GM18520 (cell line): Measurements from ENCODE around the gene PTBP3.

Source experiments
- ATAC-seq: cut with Tn5 transposase; IDR thresholded peaks from one replicate; pipeline ENCODE4 v1.9.1; 2021; ENCODE audit not compliant: unreplicated experiment

PTBP3 gene

DNA sequence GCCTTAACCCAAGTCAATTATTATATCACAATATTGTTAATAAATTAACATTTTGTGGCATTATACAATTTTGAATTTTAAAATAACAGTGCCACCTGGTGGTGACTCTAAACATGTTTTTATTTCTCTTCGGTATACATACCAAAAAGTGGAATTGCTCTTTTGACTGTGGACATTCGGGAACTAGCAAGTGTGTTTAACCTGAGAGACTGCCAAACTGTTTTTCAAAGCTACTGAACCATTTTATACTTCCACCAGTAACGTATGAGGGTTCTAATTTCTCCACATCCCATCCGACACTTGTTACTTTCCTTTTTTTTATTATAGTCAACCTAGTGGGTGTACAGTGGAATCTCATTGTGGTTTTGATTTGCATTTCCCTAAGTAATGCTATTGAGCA lies 28.2 kb upstream of the PTBP3 start:
- no peak for ATAC-seq

DNA sequence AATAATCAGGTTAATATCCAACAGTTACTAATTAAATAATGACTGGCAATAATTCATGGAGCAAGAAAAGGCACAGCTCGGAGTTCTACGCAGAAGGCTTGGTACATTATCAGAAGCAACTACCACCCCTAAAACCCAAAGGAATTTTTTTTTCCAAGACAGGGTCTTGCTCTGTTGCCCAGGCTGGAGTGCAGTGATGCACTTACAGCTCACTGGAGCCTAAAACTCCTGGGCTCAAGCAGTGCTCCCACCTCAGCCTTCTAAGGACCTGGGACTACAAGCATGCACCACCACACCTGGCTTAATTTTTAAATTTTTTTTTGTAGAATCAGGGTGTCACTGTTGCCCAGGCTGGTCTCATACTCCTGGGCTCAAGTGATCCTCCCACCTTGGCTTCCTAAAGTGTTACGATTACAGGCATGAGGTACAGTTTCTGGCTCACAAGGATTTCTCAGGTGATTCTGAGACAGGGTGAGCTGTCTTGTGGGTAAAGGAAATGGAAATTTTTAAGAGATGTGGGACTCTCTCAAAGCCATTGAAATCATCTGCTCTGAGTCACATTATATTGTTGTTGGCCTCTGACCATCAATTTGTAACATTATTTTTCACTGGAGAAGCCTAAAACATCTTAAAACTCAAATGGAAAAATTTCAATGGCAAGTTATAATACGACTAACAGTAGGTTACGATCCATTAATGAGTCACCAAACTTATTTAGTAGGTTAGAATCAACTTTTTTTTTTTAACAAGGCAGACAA lies 26.8 kb upstream of the PTBP3 start:
- no peak for ATAC-seq

DNA sequence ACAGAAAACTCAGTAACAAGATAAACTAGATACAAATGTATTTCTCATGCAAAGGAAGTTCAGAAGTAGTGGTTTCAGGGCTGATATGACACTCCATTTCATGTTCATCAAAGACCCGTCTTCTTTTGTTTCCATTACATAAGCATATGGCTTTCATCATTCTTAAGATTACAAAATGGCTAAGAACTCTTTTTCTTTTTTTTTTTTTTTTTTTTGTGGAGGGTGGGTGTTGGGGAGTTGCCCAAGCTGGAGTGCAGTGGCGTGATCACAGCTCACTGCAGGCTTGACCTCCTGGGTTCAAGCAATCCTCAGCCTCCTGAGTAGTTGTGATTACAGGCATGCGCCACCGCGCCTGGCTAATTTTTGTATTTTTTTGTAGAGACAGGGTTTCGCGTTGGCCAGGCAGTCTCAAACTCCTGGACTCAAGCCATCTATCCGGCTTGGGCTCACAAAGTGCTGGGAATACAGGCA lies 22.0 kb upstream of the PTBP3 start:
- ATAC-seq, result no peak

DNA sequence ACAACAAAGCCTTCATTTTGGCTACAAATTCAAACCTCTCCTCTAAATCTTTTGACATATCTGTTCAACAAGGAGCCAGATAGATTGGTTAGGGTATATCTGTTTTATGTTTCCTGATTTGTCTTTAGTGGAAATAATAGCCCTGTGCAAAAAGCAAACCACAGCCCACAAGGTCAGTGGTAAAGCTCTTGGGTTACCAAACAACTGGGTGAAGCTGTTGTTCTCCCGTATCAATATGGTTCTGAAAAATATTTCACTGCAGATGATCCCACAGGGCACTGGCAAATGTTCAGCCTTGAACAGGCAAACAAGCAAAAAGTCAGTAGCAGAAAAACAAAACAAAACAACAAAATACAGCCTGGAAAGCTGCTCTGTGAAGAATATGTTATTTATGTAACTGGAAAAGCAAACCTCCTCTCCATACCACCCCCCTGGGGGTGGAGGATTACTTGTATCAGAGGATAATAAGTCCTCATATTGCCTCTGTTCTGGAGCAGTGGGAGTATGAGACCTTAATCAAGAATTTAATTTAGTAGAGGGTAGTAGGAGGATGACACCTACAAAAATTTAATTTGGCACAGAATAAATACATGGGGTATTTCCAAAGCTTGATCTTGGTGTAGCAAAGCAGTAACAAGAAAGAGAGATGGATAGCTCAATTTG lies 20.8 kb upstream of the PTBP3 start:
- no peak for ATAC-seq

DNA sequence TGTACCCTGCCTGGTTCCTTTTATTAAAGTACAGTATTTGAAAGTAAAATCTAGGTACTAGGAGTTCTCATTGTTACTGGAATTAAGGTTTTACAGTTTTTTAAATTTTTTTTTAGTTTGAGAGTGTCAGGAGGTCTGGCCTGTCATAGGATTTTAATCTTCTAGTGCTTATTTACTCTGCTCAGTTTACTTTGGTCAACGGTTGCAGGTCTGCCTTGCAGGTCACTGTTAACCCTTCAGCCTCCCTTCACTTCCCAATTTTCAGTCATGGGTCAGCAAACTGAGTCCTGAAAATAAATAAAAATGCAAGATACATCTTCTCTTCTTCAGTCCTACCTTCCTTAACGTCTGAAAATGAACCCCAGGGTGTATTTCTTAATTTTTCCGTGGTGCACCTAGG lies 18.8 kb upstream of the PTBP3 start:
- no peak for ATAC-seq

DNA sequence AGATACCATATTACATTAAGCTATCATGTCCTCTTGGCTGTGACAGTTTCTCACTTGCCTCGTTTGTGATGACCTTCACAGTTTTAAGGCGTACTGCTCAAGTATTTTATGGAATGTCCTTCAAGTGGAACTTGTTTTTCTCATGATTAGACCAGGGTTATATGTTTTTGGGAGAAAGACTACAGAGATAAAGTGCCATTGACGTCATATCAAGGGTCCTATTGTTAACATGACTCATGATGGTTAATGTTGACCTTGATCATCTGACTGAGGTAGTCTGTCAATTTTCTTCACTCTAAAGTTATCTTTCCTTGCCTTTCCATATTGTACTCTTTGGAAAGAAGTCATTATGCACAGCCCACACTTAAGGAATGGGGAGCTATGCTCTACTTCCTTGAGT lies 17.8 kb upstream of the PTBP3 start:
- ATAC-seq, result no peak

DNA sequence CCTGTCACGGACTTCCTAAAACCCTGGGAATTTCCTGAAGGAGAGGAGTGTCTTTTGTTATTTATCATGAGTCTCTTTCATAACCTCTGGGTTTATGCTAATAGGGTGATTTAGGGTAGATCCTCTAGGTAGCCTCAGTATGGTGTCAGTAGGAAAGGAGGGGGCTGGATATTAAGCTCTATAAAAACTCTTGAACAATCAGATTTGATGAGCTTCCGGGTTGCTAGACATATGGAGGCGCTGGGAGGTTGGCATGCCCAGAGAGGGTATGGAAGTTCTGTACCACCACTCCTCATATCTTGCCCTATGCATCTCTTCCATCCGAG lies 15.6 kb upstream of the PTBP3 start:
- ATAC-seq, result no peak

DNA sequence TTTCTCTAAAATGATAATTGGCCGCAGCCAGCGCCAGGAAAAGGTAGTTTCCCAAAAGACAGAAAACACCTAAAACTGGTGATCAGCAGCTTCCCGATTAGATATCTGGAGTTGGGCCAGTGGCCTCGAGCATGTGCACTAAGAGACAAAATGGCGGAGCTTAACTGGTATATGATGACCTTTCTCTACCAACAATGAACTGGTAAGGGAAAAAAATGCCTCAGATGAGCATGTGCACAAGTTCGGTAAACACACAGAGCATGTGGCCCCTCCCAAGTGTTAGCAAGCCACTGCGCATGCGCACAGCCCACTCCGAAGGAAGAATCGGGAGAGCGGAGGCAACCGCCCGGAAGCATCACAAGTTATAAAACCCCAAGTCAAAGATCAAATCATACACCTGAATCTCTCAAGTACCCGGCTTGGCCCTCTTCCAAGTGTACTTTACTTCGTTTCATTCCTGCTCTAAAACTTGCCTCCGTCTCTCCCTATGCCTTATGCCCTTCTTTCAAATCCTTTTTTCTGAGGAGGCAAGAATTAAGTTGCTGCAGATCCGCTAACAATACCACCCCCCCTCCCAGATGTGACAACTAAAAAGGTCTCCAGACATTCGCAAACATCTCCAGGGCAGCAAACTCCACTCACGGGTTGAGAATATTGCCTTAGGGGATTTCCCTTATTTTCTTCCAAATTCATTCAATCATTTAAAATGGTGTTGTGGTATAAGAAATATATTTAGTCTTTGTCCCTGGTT lies 15.0 kb upstream of the PTBP3 start:
- ATAC-seq, result no peak

DNA sequence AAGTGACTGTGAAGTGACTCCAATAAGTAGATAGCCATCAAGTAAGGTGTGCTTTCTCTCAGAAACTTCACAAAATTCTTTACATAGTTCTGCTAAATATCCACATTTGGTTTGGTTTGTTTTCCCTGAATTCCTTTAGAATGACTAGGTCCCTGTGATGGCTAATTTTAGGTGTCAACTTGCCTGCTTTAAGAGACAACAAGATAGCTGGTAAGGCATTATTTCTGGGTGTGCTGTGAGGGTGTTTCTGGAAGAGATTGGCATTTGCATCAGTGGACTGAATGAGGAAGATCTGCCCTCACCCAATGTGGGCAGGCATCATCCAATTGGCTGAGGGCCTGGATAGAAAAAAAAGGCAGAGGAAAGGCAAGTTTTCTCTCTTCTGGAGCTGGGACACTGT lies 8.3 kb upstream of the PTBP3 start:
- ATAC-seq, result no peak

DNA sequence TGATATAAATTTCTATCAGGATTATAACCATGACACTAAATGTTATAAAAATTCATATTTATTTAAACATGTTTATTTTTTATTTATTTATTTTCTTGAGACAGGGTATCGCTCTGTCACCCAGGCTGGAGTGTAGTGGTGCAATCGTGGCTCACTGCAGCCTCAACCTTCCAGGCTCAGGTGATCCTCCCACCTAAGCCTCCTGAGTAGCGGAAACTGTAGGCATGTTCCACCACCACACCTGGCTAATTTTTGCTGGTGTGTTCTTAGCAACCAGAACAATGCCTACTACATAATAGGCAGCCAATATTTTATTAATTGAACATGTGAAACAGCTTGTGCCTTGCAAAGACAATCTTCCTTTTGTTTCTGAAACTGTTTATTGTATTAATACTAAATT lies 6.5 kb upstream of the PTBP3 start:
- no peak for ATAC-seq

DNA sequence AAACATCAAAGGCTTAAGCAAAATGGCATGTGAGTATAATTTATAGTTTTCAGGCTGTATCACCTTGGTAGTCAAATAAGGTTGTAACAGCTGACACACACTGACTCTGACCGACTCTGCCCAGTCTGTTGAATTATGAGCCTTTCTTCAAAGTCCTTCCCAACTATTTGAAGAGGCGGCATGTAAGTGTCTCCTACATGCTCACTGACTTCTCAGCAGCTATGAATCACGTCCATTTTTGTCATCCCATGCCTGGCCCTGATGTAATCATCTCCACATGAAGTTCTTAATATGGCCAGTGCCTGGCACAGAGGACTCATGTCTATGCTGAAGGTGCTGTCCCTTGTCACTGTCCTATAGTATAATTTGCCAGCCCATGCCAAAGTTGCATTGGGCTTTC lies 5.1 kb upstream of the PTBP3 start:
- ATAC-seq, result no peak

DNA sequence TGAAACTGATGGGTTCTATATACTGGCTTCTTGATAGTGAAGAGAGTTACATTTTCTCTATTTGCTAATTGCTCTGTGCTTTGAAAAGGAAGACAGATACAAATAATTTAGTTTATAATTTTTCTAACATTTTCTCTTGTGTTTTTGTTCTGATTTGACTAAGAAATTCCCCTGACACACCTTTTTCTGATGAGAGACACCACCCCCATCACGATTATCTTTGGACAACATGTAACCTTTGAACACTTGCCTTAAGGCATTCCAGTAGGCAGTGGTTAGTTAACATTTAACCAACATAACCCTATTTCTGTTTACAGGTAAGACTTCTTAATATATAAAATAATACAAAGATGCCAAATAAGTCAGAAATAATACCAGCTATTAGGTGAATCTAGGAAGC lies 4.1 kb upstream of the PTBP3 start:
- ATAC-seq, result no peak

DNA sequence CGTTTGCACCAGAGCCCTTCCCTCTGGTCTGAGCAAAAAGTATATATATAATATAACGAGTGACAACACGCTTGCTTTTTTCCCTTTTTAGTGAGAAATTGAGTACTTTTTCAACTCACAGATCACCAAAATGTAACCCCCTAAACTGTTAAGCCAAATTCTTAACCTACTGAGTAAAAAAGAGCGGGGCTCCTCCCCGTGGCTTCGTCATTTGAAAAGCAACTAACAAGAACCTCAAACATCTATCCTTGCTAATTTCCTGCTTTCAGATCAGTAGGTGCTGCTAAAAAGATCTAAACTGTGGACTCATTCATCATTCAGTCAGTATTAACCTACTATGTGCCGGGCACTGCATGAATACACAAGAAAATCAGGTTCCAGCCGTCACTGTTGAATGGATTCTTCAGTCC lies 1.0 kb upstream of the PTBP3 start:
- no peak for ATAC-seq

DNA sequence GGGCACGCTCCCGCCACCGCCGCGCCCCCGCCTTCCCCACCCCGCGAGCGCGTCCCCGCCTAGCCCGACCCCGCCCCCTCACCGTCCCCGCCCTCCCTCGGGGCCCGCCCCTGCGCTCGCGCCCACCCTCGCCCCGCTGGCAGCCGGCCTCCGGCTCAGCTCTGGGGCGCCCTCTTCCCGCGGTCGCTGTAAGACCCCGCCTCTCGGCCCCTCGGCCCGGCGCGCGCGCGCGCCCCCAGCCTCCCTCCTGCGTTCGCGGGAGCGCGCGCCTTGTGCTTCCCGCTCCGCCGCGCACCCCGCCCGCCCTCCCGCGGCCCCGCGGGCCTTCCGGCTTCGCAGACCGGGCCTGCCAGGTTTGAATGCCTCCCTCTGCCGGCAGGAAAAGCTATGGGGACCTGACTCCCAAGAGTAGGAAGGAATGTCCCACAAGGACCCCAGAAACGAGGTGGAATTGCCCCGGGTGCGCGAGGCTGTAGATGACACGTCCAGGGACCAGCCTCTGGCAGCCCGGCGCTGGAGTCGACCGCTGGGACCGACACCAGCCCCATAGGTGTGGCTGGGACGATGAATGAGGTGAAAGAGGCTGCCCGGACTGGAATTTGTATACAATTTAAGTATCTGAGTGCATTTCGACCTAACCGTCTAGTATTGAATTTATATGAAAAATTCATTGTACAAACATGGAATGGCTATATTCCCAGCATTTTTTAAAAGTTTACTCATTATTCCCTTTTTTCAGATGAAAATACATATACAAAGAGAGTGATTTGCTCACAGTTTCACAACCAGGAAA lies 416 bp upstream of the PTBP3 start:
- peak; percentile 62 for ATAC-seq

DNA sequence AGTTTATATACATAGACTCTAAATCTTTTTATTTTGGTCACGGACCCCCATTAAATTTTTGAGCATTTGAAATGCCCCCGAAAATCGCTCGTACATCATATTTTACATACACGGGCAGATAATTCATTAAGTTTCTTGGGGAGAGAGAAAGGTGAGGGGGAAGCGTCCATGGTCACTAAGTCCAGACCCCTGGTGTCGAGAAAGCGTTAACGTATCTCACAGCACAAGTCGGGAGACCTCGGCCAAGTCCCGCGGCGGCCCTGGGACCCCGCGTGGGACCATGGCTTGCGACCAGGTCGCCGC lies 794 bp downstream of the PTBP3 start:
- no peak for ATAC-seq

DNA sequence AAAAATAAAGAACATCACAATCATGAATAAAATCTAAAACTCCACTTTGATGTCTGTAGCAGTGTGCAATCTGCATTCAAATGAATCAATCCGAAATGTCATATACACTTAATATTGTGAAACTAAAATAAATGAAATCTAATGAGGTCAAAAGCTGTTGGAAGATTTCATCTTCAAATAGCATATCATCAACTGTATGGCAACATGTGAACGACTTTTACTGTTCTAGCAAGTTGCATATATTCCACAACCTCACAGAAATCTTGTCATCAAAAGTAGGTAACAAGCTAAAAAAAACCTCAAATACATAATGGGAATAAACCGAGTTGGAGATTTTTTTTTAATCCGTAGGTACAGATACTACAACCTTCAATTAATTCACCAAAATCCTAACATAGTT lies 1.2 kb downstream of the PTBP3 start:
- no peak for ATAC-seq

DNA sequence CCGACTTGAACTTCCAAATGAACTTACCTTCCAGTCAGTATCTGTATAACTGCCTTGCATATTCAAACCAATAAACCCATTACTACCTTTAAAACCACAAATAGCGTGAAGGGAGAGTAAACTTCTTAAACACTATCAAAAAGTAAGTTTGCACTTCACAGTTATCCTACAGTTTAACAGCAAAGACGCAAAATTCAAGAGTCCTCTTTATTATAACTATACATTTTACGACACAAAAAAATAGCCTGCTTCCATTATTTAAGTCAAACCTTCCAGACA lies 1.8 kb downstream of the PTBP3 start:
- ATAC-seq, result no peak

DNA sequence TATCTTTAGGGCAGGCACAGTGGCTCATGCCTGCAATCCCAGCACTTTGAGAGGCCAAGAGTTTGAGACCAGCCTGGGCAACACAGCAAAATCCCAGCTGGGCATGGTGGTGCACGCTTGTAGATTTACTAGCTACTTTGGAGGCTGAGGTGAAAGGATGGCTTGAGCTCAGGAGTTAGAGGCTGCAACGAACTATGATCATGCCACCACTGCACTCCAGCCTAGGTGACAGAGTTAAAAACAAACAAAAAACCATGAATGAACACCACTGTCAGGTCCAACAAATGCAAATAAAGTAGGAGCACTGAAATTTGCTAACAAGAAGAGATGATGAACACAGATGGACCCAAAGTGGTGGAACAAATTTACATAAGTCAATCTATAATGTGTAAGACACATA lies 4.9 kb downstream of the PTBP3 start:
- no peak for ATAC-seq

DNA sequence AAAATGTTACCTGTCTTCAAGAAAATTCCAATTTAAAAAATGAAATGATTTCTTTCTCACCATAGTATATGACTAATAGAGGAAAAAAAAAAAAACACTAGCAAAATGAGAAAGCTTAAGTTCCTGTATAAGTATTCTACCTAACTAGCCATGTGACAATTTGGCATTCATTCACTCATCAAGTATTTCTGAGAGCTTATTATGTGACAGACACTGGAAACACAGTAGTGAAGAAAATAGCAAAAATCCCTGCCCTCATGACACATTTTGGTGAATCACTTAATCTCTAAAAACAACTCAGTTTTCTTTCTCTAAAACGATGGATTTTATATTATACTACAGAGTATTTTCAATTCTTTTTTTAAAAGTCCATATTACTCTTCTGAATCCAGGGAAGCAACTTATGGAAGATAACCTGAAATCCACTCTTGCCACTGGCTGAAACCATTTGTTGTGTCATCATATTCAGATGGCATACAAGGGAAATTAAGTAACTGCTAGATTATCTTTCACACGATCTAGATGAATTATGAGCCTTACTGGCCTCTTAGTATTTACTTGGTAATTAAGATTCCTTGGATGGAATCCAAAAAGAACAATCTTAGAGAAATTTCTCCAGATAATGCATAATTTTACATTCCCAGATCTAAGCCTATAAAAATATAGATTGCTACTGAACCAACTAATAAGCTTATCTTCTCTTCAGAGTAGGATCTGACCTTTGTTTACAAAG lies 5.5 kb downstream of the PTBP3 start:
- no peak for ATAC-seq

DNA sequence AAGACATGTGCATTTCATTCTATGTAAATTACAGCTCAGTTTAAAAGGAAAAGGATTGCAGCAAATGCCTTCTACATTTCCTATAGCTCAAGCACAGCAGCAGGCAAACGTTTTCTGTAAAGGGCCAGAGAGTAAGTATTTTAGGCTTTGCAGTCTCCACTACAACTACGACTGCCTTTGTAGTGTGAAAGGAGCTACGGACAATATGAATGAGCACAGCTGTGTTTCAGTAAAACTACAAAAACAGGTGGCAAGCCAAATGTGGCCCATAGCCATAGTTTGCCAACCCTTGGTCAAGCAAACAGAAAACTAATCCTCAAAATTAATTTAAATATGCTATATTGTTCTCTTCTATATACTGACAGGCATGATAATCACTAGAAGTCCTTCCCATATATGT lies 7.2 kb downstream of the PTBP3 start:
- ATAC-seq, result no peak

DNA sequence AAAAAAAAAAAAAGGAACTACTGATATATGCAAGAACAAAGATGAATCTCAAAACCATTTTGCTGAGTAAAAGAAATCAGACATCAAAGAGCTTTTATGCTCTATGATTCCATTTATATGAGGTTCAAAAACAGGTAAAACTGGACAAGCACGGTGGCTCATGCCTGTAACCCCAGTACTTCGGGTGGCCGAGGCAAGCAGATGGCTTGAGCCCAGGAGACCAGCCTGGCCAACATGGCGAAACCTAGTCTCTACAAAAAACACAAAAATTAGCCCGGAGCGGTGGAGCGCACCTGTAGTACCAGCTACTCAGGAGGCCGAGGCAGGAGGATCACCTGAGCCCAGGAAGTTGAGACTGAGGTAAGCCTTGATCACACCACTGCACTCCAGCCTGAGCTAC lies 7.8 kb downstream of the PTBP3 start:
- ATAC-seq, result no peak
